GM18508 (cell line): ENCODE results near the gene OR2T29.
"Not testable (repeated sequence)": the region's sequence is repeated elsewhere in the genome, so short reads cannot be mapped to it uniquely, and the experiment has no call there.

Source experiments
- ATAC-seq: cut with Tn5 transposase; IDR thresholded peaks from one replicate; pipeline ENCODE4 v1.9.1; 2021; ENCODE audit warnings: moderate number of reproducible peaks; ENCODE audit not compliant: insufficient read depth, unreplicated experiment

OR2T29 gene, protein sequence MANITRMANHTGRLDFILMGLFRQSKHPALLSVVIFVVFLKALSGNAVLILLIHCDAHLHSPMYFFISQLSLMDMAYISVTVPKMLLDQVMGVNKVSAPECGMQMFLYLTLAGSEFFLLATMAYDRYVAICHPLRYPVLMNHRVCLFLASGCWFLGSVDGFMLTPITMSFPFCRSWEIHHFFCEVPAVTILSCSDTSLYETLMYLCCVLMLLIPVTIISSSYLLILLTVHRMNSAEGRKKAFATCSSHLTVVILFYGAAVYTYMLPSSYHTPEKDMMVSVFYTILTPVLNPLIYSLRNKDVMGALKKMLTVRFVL

DNA sequence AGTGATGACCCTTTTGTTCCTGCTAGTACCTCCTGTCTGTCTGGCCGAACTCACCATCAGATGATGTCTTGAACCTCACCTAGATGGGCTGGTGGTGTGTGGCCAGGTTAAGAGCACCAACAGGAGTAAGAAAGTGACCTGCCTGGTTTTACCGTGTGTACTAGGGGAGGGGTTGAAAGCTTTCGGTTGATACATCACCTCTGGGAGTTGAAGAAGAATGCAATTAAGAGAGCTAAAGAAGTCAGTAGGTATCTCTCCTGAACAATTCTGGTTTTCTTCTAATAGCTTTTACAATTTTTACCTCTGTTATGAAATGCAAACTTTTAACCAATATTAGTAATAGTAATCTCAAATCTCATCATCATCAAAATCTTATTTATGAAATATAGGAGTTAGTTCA, at the start of gene OR2T29:
OR2T29 (minus strand) TSS at position 101 of the 400 bp plus-strand sequence. CDS start 3,281 bp downstream, outside the sequence.
- ATAC-seq: not testable (repeated sequence)

DNA sequence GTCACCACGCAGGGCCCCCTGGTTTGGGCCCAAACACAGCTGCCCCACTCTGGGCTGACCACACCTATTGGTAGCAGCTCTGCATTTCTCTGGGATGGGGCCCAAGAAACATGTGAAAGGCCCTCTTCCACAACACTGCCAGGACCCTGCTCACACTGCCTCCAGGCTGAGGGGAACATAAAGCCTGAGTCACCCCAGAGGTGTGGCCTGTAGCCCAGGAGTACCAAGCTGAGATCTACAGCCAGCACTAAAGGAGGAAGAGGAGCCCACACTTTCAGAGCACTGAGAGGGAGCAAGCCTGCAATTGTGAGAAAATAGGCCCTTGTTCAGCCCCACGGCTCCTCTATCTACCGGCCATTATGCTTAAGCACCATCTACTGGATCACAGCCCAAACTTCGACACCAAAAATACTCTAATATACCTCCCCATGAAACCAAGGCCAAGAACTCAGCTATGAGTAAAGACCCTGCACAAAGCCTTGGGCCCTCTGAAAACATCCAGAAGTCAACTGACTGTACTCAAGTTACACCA, 49.4 kb upstream of the OR2T29 start:
- ATAC-seq: no peak

DNA sequence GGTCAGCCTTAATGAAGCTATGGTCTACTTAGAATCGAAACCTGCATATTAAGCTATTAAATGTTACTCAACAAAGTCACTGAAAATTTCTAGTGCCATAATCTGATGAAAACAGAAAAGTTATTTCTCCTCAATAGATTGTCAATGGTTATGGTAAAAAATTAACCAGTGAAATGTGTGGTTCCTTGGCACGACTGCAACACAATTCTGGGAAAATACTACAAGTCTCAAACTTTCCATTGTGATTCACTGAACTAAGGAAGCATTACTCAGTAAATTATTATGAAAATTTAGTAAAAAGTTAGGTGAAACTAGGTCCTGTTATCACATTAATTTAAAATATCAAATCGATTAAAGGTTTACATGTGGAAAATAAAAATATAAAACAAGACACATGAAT, 47.7 kb upstream of the OR2T29 start:
- ATAC-seq: no peak

DNA sequence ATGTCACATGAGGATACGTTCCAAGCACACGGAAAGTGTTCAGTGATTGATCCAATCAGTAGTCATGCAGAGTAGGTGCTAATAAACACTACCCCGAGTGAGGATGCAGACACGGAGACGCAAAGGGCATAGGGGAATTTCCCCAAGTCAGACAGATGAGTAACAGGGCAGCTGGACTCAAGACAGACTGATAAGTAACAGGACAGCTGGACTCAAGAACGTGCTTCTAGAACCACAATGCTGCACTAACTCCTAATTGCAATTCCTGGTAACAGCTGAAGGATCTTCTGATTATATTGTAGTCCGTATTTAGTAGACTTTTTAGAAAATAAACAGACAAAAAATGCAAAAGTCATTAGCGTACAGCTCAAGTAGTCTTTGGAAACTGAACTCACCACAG, 36.8 kb upstream of the OR2T29 start:
- ATAC-seq: no peak

DNA sequence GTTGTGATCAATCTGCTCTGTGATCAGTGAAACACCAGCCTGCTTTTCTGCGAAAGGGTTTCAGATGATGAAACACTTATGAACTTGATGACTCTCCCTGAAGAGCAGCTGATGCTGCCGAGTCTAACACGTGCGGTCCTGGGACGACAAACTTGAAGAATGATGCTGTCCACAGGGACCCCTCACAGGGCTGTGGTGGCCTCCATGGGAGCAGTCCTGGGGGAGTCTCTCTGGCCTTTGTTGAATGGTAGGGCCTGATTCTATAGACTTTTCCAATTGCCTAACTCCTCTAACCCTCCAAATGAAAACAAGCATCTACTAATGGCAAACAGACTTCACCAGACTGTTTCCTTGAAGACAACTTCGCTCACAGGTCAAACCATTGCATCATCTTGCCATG, 35.0 kb upstream of the OR2T29 start, which contains the start of gene OR2T10:
OR2T10 (minus strand) TSS at position 112 of the 400 bp plus-strand sequence. CDS start 3,932 bp downstream, outside the sequence.
- no peak for ATAC-seq

DNA sequence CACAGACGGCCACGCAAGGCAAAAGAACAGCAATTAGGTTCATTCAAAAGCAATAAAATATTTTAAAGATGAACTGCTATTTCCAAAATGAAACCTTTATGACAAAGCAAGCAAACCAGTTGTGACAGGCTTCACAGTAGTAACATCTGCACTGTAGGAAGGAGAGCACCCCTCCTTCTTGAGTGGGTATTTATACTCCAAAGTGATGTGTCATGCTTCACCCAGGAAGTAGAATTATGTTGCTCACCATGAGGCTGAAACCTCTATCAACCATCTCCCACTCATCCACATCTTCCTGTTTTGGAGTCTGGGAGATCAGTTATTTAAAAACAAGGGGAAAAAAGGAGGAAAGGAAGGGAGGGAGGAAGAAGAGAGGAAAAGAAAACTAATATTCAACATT, 34.0 kb upstream of the OR2T29 start:
- ATAC-seq: no peak

DNA sequence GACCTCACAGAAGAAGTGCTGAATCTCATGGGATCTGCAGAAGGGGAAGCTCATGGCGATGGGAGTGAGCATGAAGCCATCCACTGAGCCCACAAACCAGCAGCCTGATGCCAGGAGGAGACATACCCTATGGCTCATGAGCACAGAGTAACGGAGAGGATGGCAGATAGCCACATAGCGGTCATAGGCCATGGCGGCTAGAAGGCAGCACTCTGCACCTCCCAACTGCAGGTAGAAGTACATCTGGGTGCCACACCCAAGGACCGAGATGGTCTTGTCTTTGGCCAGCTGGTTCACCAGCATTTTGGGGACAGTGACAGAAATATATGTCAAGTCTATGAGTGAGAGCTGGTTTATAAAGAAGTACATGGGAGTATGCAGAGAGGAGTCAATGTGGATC, 30.7 kb upstream of the OR2T29 start:
- ATAC-seq: no peak

DNA sequence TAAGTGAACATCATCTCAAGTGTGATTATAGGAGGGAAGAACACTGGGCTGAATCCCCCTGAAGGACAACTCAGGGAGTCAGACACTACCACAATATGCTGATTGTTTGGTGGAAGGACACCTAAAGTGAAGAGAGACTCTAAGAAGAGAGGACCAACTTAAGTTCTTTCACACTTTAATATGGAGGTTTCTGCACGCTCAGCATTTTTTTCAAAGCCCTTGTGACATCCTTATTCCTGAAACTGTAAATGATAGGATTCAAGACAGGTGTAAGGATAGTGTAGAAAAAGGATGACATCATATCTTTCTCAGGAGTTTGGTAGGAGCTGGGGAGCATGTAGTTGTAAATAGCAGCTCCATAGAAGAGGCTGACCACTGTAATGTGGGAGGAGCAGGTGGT, 30.1 kb upstream of the OR2T29 start:
- ATAC-seq: no peak

DNA sequence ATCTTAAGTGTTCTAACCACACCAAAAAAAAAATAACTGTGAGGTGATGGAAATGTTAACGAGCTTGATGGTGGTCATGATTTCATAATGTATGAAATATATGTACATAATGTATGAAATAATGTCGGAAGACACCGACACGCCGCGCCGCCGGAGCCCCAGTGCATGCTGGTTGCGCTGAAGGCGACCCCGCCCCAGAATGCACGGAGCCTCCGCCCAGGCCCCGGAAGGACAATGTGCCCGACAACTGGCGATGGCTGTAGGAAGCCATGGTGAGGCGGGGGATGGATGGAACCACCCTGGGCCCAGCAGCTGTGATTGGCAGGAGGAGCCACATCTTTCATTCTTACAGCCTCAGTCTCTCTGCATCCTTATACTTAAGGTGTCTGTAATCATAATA, 27.5 kb upstream of the OR2T29 start:
- no peak for ATAC-seq

DNA sequence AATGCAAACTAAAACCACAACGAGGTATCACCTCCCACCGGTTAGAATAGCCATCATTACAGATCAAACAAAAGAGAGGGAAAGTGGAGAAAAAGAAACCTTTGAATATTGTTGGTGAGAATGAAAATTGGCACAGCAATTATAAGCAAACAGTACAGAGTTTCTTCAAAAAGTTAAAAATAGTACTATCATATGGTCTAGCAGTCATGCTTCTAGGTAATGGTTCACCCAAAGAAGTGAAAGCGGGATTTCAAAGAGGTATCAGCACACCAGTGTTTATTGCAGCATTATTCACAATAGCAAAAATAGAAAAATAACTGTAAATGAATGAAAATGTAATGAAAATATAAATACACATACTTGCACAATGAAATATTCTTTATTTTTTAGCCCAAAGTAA, 26.8 kb upstream of the OR2T29 start:
- no peak for ATAC-seq

DNA sequence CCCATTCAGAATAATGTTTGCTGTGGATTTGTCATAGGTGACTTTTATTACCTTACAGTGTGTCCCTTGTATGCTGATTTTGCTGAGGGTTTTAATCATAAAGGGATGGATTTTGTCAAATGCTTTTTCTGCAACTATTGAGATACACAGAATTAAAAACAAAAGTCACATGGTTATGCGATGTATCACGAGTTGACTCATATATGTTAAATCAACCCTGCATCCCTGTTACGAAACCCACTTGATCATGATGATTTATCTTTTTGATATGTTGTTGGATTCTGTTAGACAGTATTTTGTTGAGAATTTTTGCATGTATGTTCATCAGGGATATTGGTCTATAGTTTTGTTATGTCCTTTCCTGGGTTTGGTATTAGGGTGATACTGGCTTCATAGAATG, 22.7 kb upstream of the OR2T29 start:
- no peak for ATAC-seq

DNA sequence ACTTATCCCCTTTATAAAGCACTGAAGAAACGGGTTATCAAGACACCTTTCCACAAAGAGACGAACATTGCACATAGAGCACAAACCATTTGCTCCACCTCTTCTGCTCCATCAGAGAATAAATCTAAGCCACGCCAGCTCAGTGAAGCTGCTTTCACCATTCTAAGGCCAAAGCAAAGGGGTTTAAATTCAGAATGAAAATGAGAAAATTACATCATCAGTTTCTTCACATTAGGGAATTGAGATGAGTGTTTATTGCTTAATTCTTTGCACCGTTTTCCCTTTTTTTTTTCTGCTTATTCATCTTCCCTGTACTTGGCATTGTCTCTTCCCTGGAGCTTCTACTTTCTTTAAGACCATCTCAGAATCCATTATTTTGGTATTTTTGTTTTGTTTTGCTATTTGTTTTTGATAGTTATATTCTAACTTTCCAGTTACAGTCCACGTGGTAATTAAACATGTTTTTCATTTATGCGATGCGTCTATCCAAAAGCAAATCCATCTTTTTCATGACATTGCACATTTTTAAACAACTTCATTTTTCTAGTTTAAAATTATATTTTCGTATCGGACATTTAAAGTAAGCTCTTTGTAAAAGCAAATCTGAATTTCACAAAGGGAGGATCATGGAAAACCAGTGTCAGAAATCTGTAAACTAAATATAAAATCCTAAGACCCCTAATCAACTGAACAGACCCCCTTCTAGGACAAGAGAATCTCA, 13.8 kb upstream of the OR2T29 start:
- no peak for ATAC-seq

DNA sequence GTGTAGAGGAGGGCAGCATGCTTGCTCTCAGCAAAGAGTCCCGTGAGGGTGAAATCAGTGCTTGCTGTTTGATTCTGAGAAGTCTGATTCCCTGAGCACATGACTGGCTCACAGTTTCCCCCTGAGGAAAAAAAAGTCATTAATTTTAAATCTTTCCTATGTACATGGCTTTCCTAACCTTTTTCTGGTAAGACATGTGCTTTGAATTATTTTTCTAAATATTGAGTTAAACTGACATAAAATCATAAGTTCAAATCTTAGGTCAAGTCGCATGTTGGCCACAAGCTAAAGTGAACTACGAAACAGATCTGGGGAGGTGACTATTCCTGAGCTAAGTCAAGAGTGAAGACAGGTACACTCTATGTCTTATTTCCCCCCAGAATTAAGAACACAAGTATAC, 12.1 kb upstream of the OR2T29 start, which contains the start of gene OR2T34:
OR2T34 (minus strand) TSS at position 101 of the 400 bp plus-strand sequence; CDS start at position 101, 0 bp downstream.
- ATAC-seq: not testable (repeated sequence)

DNA sequence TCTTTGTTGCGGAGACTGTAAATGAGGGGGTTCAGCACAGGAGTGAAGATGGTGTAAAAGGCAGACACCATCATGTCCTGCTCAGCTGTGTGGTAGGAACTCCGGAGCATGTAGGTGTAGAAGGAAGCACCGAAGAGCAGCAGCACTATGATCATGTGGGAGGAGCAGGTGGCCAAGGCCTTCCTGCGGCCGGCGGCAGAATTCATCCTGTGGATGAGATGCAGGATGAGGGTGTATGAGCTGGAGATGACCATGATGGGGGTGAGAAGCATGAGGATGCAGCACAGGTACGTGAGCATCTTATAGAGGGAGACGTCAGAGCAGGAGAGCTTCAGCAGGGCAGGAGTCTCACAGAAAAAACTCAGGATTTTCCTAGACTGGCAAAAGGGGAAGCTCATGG, 11.3 kb upstream of the OR2T29 start:
- ATAC-seq: not testable (repeated sequence)

DNA sequence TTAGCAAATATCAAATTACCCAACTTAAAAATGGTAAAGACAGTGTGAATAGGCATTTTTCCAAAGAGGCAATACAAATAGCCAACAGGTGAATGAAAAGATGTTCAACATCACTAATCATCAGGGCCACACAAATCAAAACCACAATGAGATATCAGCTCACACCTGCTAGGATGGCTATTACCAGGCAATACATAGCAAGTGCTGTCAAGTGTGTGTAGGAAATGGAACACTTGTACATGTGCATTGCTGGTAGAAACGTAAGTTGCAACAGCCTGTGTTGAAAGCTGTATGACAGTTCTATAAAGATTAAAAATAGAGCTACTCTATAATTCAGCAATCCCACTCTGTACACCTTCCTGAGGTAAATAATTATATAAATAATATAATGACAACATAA, 9.5 kb upstream of the OR2T29 start:
- peak; percentile 87 for ATAC-seq

DNA sequence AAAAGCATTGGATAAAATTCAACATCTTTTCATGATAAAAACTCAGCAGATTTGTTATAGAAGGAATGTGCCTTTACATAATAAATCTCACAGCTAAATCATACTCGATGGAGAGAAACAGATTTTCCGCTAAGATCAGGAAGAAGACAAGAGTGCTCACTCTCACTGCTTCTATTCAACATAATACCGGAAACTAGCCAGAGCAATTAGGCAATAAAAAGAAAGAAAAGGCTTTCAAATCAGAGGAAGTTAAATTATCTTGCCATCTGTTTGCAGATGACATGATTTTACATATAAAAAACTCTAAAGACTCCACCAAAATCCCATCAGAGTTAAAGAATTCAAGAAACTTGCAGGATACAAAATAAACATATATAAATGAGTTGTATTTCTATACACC, 8.2 kb upstream of the OR2T29 start:
- ATAC-seq: not testable (repeated sequence)

DNA sequence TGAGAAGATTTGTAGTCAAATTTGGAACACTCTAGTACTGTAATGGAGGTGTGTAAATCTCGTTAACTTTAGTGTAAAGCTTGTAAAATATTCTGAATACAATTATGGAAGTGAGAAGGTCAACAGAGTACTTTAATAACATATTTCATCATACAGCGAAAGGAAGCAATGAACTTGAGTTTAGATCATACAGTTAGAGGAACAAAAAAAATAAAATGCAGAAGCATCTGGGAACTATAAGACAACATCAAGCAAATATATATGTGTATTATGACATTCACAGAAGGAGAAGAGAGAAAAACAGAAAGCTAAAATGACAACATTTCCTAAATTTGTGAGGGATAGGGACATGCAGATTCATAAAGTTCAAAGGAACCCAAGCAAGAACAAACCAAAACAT, 6.5 kb upstream of the OR2T29 start:
- ATAC-seq: not testable (repeated sequence)

DNA sequence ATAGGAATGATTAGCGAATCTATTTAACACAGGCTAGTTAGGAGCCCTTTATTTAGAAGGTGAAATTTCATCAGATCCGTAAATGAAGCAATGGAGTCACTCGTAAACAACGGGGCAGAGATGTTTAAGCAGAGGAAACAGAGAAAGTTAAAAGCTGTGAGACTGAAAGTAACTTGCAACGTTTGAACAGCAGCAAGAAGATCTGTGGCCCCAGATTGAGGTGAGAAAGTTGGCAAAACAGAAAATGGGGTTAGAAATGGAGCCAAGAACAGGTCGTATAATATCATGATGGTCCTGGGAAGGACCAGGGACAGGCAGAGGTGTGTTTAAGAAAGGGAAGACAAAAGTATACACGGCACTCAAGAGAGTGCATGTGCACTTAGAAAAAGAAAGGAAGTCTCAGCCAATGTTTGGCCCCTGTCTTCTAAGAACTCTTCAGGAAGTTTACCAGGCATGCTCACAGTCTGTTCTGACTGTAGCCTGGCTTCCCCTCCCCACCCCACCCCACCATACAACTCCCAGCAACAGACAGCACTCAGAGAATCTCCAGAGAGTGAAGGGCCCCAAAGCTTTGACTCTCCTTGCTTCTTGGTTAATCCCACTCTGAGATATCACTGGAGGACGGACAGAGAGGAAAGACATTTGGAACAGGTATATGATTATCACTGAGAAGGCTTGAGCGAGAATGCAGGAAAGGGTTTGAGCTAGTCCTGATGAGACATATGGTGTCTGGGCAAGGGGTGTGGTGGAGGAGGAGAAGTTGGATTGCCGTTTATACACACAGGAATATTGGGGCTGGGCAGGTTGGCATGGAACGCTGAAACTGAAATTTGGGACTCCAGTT, 3.2 kb upstream of the OR2T29 start:
- not testable (repeated sequence) for ATAC-seq

DNA sequence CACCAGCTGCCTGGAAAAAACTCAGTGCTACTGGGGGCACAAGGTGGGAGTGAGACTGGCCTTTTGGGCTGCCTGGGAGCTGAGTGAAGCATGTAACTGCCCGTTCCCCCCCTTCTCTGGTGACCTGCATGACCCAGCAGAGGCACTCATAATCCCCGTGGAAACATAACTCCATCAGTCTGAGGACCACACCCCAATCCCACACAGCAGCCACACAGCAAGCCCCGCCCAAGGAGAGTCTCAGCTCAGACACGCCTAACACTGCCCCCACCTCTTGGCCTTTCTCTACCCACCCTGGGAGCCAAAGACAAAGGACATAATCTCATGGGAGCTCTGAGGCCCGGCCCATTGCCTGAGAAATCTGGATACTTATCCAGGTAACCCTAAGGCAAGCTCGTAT, 11.5 kb downstream of the OR2T29 start:
- not testable (repeated sequence) for ATAC-seq

DNA sequence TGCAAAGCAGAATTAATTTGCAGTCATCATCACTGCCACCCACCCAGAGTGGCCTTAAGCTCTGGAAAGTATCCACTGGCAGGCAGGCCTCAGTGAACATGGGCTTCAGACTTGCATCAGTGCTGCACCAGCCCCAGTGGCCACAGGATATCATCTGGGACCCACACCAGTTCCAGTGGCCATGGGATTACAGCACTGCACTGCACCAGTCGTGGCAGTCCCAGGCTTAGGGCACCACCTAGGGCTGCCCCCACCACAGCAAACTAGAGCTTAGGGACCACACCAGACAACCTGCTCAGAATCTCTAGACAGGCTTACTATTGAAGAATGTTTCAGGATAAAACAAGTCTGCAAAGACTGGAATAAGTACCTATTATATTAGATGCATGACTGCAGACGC, 15.2 kb downstream of the OR2T29 start:
- ATAC-seq: not testable (repeated sequence)
